ENCODE results near the gene TVP23C. TPM values are rescaled to one million over a fixed set of nuclear protein-coding genes. Genes with fewer than 3 reads are reported as not detected.

TVP23C gene
- total RNA-seq, 1 experiment from 2014 or later: 7.4 TPM

DNA sequence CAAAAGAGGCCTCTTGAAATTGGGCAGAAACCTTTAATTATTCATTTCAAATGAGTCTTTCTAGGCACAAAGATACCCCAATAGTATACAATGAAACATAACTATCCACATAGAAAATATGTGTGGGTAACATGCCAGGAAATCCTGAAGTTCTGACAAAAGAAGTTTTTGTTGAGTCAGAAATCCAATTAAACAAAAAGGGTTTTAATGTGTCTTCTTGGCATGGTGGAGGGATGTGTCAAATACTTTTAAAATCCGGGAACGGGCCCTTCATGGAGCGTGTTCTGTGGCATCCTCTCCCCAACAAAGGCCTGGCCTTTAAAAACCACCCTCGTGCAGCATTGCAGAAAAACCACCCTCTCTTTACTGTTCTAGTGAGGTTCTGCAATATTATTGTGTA, 110.0 kb downstream of the TVP23C start:
- H3K36me3 ChIP-seq (ENCODE audit: insufficient read depth, low read length, poor library complexity, severe bottlenecking): no peaks in the 10 kb centered on the region
- ChIA-PET POLR2A (ENCODE audit: low non-redundant PET) (no interaction called here), CTCF (no interaction called here)
- intact Hi-C loops (cut with micrococcal nuclease; ENCODE audit: unreplicated experiment): no loop called here
- no peak overlapping the region for H3K27ac ChIP-seq (ENCODE audit: low read depth, low read length, poor library complexity, severe bottlenecking)
- TF ChIP-seq, protein P1, sequence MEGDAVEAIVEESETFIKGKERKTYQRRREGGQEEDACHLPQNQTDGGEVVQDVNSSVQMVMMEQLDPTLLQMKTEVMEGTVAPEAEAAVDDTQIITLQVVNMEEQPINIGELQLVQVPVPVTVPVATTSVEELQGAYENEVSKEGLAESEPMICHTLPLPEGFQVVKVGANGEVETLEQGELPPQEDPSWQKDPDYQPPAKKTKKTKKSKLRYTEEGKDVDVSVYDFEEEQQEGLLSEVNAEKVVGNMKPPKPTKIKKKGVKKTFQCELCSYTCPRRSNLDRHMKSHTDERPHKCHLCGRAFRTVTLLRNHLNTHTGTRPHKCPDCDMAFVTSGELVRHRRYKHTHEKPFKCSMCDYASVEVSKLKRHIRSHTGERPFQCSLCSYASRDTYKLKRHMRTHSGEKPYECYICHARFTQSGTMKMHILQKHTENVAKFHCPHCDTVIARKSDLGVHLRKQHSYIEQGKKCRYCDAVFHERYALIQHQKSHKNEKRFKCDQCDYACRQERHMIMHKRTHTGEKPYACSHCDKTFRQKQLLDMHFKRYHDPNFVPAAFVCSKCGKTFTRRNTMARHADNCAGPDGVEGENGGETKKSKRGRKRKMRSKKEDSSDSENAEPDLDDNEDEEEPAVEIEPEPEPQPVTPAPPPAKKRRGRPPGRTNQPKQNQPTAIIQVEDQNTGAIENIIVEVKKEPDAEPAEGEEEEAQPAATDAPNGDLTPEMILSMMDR (conservative IDR thresholded peaks at IDR 0.05; ENCODE audit: low read depth, low read length): no peak
- no peak for TF ChIP-seq EZH2 (IDR thresholded peaks at IDR 0.05; ENCODE audit: borderline replicate concordance, low read depth, low read length, poor library complexity, severe bottlenecking)
- no TSS peak for BruUV-seq (replicated peaks)
- no peak overlapping the region for H3K4me3 ChIP-seq (ENCODE audit: low read depth, low read length, poor library complexity, severe bottlenecking)
- H3K9me3 ChIP-seq (ENCODE audit: low read depth, low read length, poor library complexity, severe bottlenecking): no peaks in the 10 kb centered on the region
- DNase-seq (ENCODE audit: low spot score): no peak
- no peaks in the 10 kb centered on the region for H3K27me3 ChIP-seq (replicated peaks; ENCODE audit: insufficient read depth, low read depth, low read length, poor library complexity)
- H3K4me1 ChIP-seq (ENCODE audit: insufficient read depth, low read length, poor library complexity, severe bottlenecking): no peaks in the 10 kb centered on the region

DNA sequence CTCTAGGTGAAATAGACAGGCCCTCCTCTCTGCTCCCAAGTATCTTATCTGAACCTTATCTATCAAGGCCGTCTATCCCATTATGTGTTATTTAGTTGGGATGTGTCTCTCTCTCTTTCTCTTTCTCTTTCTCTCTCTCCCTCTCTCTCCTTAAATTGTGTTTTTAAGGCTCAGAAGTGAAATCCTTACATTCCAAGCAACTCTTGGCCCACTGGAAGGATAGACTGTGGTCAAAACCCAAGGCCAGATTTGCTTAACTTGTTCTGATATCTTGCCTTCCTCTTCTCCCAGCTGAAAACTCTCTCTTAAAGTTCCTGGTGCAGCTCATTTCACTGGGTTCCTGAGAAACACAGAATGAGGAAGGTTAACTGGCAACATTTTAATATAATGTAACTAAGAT, 110.5 kb downstream of the TVP23C start:
- H3K27ac ChIP-seq (ENCODE audit: low read depth, low read length, poor library complexity, severe bottlenecking): no peak overlapping the region
- POLR2A ChIA-PET (ENCODE audit: low non-redundant PET): no interaction called here
- no peak for DNase-seq (ENCODE audit: low spot score)
- no peaks in the 10 kb centered on the region for H3K36me3 ChIP-seq (ENCODE audit: insufficient read depth, low read length, poor library complexity, severe bottlenecking)
- CTCF ChIA-PET: no interaction called here
- H3K4me3 ChIP-seq (ENCODE audit: low read depth, low read length, poor library complexity, severe bottlenecking): no peak overlapping the region
- no peak for TF ChIP-seq EZH2 (IDR thresholded peaks at IDR 0.05; ENCODE audit: borderline replicate concordance, low read depth, low read length, poor library complexity, severe bottlenecking)
- TF ChIP-seq, protein P1 (conservative IDR thresholded peaks at IDR 0.05; ENCODE audit: low read depth, low read length): no peak
- intact Hi-C loops (cut with micrococcal nuclease; ENCODE audit: unreplicated experiment): no loop called here
- H3K9me3 ChIP-seq (ENCODE audit: low read depth, low read length, poor library complexity, severe bottlenecking): no peaks in the 10 kb centered on the region
- no peaks in the 10 kb centered on the region for H3K4me1 ChIP-seq (ENCODE audit: insufficient read depth, low read length, poor library complexity, severe bottlenecking)
- BruUV-seq (replicated peaks): no TSS peak
- H3K27me3 ChIP-seq (replicated peaks; ENCODE audit: insufficient read depth, low read depth, low read length, poor library complexity): no peaks in the 10 kb centered on the region

Other genes starting within 250 kb of the TVP23C start
- not detected in 2 replicates for gene TEKT3, start 221.9 kb downstream of the TVP23C start, total RNA-seq (2021)
- gene CDRT4, start 95.9 kb downstream of the TVP23C start, total RNA-seq (2021): 0.62 and 1.3 TPM in 2 replicates
- gene FBXW10B, start 56.2 kb upstream of the TVP23C start, total RNA-seq (2021): 1.0 and 1.5 TPM in 2 replicates
- 61.6 and 62.5 TPM in 2 replicates for gene TRIM16, start 120.8 kb upstream of the TVP23C start, total RNA-seq (2021)
- gene ZNF286A, start 136.3 kb upstream of the TVP23C start, total RNA-seq (2021): 79.4 and 82.0 TPM in 2 replicates
- gene TBC1D26, start 168.8 kb upstream of the TVP23C start, total RNA-seq (2021): 0.11 and 0.39 TPM in 2 replicates